ENCODE data around the gene ACTR5. TPM values are rescaled to one million over a fixed set of nuclear protein-coding genes. Genes with fewer than 3 reads are reported as not detected.
"Not testable (repeated sequence)": the region's sequence is repeated elsewhere in the genome, so short reads cannot be mapped to it uniquely, and the experiment has no call there.

Gene ACTR5
- total RNA-seq, 1 experiment from 2014 or later: 13.6 TPM

- DNase-seq (ENCODE audit: low read depth): peak; percentile 90
These were observed 16.5 kb downstream of the ACTR5 start for GRCh38 chr20:38764567-38765318.

DNA sequence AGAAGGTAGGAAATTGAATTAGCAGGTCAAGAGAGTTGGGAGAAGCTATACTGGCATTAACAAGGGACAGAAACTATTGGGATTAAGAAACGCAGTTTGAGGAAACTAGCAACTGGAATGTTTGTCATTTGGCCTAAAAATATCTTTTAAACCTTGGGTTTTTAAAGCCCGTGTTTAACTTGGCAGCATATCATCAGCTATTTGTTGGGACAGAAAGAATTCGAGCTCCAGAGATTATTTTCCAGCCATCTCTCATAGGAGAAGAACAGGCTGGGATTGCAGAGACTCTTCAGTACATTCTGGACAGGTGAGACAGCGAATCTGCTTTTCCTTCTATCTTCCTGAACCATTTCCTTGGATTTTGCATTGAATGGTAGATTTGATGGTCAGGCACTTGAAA, 17.8 kb downstream of the ACTR5 start:
- DNase-seq (ENCODE audit: low read depth): no peak

DNA sequence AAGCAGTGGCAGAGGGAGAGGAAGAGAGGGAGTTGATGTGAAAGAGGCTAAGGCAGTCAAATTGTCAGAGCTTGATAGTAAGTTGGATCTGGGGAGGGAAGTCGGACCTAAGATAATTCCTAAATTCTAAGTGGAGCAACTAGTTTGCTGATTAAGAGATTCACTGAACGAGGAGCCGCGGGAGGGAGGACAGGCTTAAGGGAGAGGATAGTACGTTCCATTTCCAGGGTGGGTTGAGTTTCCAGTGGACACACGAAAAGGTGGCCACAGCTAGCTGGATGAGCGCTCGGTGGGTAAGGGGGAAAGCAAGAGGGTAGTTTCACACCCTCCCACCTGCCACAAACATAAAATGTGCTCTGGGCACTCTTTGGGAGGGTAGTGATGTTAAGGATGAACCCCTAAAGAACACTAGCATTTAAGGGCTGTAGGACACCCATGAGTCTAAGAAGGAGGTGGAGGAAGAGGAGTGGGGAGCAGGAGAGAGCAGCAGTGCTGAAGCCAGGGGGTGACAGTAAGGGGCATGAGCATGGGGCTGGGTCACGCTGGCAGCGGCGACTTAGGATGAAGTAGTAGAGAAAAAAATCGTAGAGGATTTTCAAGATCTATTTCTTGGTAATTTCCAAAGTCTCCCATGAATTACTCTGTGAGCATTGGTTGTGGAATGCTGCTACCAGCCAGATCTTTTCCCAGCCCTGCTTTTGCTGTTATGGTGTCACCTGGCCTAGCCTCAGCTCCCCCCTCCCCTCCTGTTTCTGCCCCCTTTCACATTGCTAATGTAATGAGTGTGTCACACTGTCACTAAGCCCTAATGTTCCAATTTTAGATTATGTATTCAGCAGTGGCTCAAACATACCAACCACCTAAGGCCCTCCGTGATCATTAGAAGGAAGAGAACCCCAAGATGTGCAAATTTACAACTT, 21.4 kb downstream of the ACTR5 start:
- DNase-seq (ENCODE audit: low read depth): no peak

GRCh38 chr20:38770546-38770945, 22.3 kb downstream of the ACTR5 start:
- DNase-seq (ENCODE audit: low read depth): no peak

GRCh38 chr20:38770970-38771369, 22.7 kb downstream of the ACTR5 start:
- DNase-seq (ENCODE audit: low read depth): no peak

GRCh38 chr20:38771621-38772020, 23.4 kb downstream of the ACTR5 start:
- no peak for DNase-seq (ENCODE audit: low read depth)

GRCh38 chr20:38774167-38774566, 25.9 kb downstream of the ACTR5 start:
- DNase-seq (ENCODE audit: low read depth): no peak

- no peak for DNase-seq (ENCODE audit: low read depth)
These were observed 28.1 kb downstream of the ACTR5 start for GRCh38 chr20:38776363-38776762.

GRCh38 chr20:38779247-38780097, 31.2 kb downstream of the ACTR5 start:
- no peak for DNase-seq (ENCODE audit: low read depth)

GRCh38 chr20:38782275-38782674, 34.0 kb downstream of the ACTR5 start:
- no peak for DNase-seq (ENCODE audit: low read depth)

GRCh38 chr20:38787870-38788269, 39.6 kb downstream of the ACTR5 start:
- DNase-seq (ENCODE audit: low read depth): no peak

DNA sequence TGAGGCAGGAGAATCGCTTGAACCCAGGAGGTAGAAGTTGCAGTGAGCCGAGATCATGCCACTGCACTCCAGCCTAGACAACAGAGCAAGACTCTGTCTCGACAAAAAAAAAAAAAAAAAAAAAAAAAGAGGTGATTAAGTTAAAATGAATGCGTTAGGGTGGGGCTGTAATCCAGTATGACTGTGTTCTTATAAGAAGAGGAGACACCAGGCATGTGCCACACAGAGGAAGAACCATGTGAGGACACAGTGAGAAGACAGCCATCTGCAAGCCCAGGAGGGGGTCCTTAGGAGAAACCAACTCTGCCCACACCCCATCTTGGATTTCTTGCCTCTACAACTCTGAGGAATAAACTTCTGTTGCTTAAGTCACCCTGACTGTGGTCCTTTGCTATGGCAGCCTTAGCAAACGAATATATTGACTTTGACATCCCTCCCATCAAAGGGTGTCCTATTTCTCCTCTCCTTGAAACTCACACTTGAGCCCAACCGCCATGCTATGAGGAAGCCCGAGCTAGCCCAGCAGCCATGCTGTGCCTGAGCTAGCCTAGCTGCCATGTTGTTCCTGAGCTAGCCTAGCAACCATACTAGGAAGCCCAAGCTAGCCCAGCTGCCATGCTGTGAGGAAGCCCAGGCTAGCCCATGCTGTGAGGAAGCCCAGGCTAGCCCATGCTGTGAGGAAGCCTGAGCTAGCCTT, 41.4 kb downstream of the ACTR5 start:
- DNase-seq (ENCODE audit: low read depth): peak; percentile 68

- DNase-seq (ENCODE audit: low read depth): peak; percentile 41
These were observed 42.2 kb downstream of the ACTR5 start for GRCh38 chr20:38790200-38791053.

GRCh38 chr20:38791291-38791690, 43.0 kb downstream of the ACTR5 start:
- no peak for DNase-seq (ENCODE audit: low read depth)

DNA sequence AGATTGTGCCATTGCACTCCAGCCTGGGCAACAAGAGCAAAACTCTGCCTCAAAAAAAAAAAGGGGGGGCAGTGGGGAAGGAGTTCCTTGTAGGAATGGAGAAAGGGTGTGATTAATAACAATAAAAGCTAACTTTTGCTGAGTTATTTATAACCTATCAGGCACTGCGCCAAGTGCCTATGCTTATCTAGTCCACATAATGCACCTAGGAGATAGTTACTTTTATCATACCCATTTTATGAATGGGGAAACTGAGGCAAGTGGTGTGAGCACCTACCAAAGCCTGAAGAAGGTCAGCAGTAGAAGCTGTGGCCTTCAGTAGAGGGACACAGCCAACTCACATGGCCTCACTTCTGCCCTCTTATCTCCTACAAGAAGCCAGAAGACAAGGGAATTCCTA, 43.7 kb downstream of the ACTR5 start:
- DNase-seq (ENCODE audit: low read depth): no peak

GRCh38 chr20:38794057-38794456, 45.8 kb downstream of the ACTR5 start:
- DNase-seq (ENCODE audit: low read depth): not testable (repeated sequence)

GRCh38 chr20:38798266-38798665, 50.0 kb downstream of the ACTR5 start:
- no peak for DNase-seq (ENCODE audit: low read depth)

DNA sequence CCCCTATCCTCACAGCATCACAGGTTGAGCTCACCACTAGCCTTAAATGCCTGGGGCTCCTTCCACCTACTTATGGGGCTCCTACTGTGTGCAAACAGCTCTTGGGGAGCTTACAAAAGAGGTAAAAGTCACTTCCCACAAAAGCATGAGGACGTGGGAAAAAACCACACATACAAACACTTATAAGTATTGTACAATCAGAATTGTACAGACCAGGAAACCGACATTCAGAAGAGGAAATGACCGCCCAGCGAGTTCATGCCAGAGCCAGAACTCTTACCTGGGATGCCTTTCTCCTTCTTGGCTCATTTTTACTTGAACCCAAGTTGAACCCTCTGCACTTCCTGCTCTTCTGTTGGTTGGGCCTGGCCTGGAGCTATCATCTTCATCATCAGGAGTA, 50.9 kb downstream of the ACTR5 start:
- DNase-seq (ENCODE audit: low read depth): no peak

DNA sequence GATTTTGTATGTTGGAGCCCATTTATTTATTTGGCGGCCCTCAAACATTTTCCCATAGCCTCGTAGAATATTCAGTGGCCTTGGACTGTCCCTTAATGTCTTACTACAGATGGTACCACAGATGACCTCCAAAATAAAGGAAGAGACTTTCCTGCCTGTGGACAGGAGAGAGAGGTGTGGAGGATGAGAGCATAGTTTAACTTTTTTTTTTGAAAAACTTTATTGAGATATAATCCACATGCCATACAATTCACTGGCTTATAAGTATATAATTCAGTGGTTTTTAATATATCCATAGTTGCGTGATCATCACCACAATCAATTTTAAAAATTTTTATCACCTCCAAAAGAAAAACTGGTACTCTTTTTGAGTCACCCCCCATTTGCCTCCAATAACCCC, 52.6 kb downstream of the ACTR5 start:
- no peak for DNase-seq (ENCODE audit: low read depth)

GRCh38 chr20:38804221-38804620, 56.0 kb downstream of the ACTR5 start:
- DNase-seq (ENCODE audit: low read depth): no peak
